ENCODE measurements around the gene MGAT2. TPM values are rescaled to one million over a fixed set of nuclear protein-coding genes. Genes with fewer than 3 reads are reported as not detected.

The MGAT2 gene
- total RNA-seq, 1 experiment from 2014 or later = 47.5 TPM

DNA sequence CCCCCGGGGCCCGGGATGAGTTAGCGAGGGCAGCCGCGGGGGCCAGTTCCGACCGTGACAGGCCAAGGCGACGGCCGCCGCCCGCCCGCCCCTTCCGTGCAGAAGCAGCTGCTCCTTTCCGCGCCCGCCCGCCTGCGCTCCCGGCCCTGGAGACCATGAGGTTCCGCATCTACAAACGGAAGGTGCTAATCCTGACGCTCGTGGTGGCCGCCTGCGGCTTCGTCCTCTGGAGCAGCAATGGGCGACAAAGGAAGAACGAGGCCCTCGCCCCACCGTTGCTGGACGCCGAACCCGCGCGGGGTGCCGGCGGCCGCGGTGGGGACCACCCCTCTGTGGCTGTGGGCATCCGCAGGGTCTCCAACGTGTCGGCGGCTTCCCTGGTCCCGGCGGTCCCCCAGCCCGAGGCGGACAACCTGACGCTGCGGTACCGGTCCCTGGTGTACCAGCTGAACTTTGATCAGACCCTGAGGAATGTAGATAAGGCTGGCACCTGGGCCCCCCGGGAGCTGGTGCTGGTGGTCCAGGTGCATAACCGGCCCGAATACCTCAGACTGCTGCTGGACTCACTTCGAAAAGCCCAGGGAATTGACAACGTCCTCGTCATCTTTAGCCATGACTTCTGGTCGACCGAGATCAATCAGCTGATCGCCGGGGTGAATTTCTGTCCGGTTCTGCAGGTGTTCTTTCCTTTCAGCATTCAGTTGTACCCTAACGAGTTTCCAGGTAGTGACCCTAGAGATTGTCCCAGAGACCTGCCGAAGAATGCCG, 699 bp downstream of the MGAT2 start:
- Mint-ChIP-seq H3K4me3 (ENCODE audit: unreplicated experiment) (peak overlapping the region; percentile 91), H3K36me3 (ENCODE audit: insufficient read depth, unreplicated experiment) (peaks cover 77% of the 10 kb centered on the region), H3K27me3 (ENCODE audit: insufficient read depth, unreplicated experiment) (no peaks in the 10 kb centered on the region), H3K27ac (ENCODE audit: unreplicated experiment) (peak overlapping the region; percentile 93), H3K9me3 (ENCODE audit: unreplicated experiment) (no peaks in the 10 kb centered on the region), H3K4me1 (ENCODE audit: low read depth, unreplicated experiment) (peaks cover 16% of the 10 kb centered on the region)
- ChIA-PET CTCF (interaction anchor here (0.6 to 2.0 kb wide), 7 partner anchors 11 to 483 kb away, joined by 3 to 12 read pairs (median 4); partner anchors contain the start of genes DNAAF2, LRR1 and RPS29), POLR2A (interaction anchor here (1.6 to 2.7 kb wide), 5 partner anchors 11 to 147 kb away, joined by 11 to 28 read pairs (median 15); partner anchors contain the start of genes KLHDC2 and RPS29)
- TF ChIP-seq, protein P1, sequence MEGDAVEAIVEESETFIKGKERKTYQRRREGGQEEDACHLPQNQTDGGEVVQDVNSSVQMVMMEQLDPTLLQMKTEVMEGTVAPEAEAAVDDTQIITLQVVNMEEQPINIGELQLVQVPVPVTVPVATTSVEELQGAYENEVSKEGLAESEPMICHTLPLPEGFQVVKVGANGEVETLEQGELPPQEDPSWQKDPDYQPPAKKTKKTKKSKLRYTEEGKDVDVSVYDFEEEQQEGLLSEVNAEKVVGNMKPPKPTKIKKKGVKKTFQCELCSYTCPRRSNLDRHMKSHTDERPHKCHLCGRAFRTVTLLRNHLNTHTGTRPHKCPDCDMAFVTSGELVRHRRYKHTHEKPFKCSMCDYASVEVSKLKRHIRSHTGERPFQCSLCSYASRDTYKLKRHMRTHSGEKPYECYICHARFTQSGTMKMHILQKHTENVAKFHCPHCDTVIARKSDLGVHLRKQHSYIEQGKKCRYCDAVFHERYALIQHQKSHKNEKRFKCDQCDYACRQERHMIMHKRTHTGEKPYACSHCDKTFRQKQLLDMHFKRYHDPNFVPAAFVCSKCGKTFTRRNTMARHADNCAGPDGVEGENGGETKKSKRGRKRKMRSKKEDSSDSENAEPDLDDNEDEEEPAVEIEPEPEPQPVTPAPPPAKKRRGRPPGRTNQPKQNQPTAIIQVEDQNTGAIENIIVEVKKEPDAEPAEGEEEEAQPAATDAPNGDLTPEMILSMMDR (IDR thresholded peaks at IDR 0.05; ENCODE audit: insufficient read depth in 1 of 2, low read depth in 1 of 2, low read length in 1 of 2, severe bottlenecking in 1 of 2, unreplicated experiment in 1 of 2) = no peak
- intact Hi-C loops (cut with micrococcal nuclease; ENCODE audit: unreplicated experiment) = no loop called here
- no peaks in the 10 kb centered on the region for H3K9me3 ChIP-seq
- BruUV-seq (replicated peaks) = no TSS peak
- H3K27me3 ChIP-seq (replicated peaks; ENCODE audit: control insufficient read depth, insufficient read depth, low read length) = no peaks in the 10 kb centered on the region
- H3K36me3 ChIP-seq (ENCODE audit: control insufficient read depth, insufficient read depth, low read length) = no peaks in the 10 kb centered on the region
- H3K4me3 ChIP-seq (ENCODE audit: low read depth, low read length) = peak overlapping the region; percentile 84
- peaks cover 27% of the 10 kb centered on the region for H3K4me1 ChIP-seq
- peak; percentile 74 to 75 for DNase-seq

DNA sequence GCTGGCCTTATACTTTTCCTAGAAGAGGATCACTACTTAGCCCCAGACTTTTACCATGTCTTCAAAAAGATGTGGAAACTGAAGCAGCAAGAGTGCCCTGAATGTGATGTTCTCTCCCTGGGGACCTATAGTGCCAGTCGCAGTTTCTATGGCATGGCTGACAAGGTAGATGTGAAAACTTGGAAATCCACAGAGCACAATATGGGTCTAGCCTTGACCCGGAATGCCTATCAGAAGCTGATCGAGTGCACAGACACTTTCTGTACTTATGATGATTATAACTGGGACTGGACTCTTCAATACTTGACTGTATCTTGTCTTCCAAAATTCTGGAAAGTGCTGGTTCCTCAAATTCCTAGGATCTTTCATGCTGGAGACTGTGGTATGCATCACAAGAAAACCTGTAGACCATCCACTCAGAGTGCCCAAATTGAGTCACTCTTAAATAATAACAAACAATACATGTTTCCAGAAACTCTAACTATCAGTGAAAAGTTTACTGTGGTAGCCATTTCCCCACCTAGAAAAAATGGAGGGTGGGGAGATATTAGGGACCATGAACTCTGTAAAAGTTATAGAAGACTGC, 1.5 kb downstream of the MGAT2 start:
- Histone ChIP-seq H3K4me3 (ENCODE audit: low read depth, low read length) (peak overlapping the region; percentile 84), H3K36me3 (ENCODE audit: control insufficient read depth, insufficient read depth, low read length) (no peaks in the 10 kb centered on the region), H3K4me1 (peaks cover 24% of the 10 kb centered on the region), H3K9me3 (no peaks in the 10 kb centered on the region), H3K27me3 (replicated peaks; ENCODE audit: control insufficient read depth, insufficient read depth, low read length) (no peaks in the 10 kb centered on the region)
- H3K4me3 Mint-ChIP-seq (ENCODE audit: unreplicated experiment) = peak overlapping the region; percentile 91
- DNase-seq = no peak
- POLR2A ChIA-PET = interaction anchor here (2.2 to 2.7 kb wide), 2 partner anchors 10 to 12 kb away, joined by 11 to 28 read pairs; no protein-coding TSS in a partner anchor
- peaks cover 72% of the 10 kb centered on the region for H3K36me3 Mint-ChIP-seq (ENCODE audit: insufficient read depth, unreplicated experiment)
- peak overlapping the region; percentile 93 for H3K27ac Mint-ChIP-seq (ENCODE audit: unreplicated experiment)
- no peaks in the 10 kb centered on the region for H3K27me3 Mint-ChIP-seq (ENCODE audit: insufficient read depth, unreplicated experiment)
- TF ChIP-seq, protein P1 (IDR thresholded peaks at IDR 0.05; ENCODE audit: insufficient read depth in 1 of 2, low read depth in 1 of 2, low read length in 1 of 2, severe bottlenecking in 1 of 2, unreplicated experiment in 1 of 2) = no peak
- H3K4me1 Mint-ChIP-seq (ENCODE audit: low read depth, unreplicated experiment) = peaks cover 16% of the 10 kb centered on the region
- BruUV-seq (replicated peaks) = no TSS peak
- CTCF ChIA-PET = interaction anchor here (0.8 to 1.3 kb wide), 2 partner anchors 10 to 12 kb away, joined by 4 read pairs; no protein-coding TSS in a partner anchor
- no peaks in the 10 kb centered on the region for H3K9me3 Mint-ChIP-seq (ENCODE audit: unreplicated experiment)
- intact Hi-C loops (cut with micrococcal nuclease; ENCODE audit: unreplicated experiment) = no loop called here

DNA sequence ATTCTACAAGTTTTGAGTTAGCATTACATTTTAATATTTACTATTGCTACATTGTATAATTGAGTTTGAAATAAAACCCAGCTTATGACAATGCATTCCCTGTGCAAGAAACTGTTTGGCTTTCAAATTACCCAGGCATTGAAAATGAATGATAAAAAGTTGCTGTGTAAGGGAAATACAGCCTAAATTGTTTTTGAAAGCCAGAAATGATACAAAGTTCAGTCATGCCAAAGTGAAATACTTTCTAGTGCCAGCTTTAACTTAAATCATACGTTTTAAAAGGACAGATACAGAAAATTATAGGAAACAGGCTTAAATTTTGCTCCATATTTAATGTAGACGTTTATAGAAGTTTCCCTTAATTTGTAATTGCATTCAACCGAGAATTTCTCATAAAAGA, 2.8 kb downstream of the MGAT2 start:
- no peaks in the 10 kb centered on the region for H3K9me3 ChIP-seq
- ChIA-PET CTCF (interaction anchor here (1.1 to 1.2 kb wide), 2 partner anchors 11 to 12 kb away, joined by 3 to 7 read pairs; partner anchors contain the start of gene DNAAF2), POLR2A (interaction anchor here (1.4 to 1.7 kb wide), 2 partner anchors 11 to 37 kb away, joined by 3 to 20 read pairs; partner anchors contain the start of gene RPS29)
- Mint-ChIP-seq H3K4me3 (ENCODE audit: unreplicated experiment) (no peak overlapping the region), H3K27me3 (ENCODE audit: insufficient read depth, unreplicated experiment) (no peaks in the 10 kb centered on the region), H3K27ac (ENCODE audit: unreplicated experiment) (no peak overlapping the region), H3K36me3 (ENCODE audit: insufficient read depth, unreplicated experiment) (peaks cover 70% of the 10 kb centered on the region), H3K4me1 (ENCODE audit: low read depth, unreplicated experiment) (peaks cover 6% of the 10 kb centered on the region), H3K9me3 (ENCODE audit: unreplicated experiment) (no peaks in the 10 kb centered on the region)
- no peaks in the 10 kb centered on the region for H3K36me3 ChIP-seq (ENCODE audit: control insufficient read depth, insufficient read depth, low read length)
- no TSS peak for BruUV-seq (replicated peaks)
- TF ChIP-seq, protein P1 (IDR thresholded peaks at IDR 0.05; ENCODE audit: insufficient read depth in 1 of 2, low read depth in 1 of 2, low read length in 1 of 2, severe bottlenecking in 1 of 2, unreplicated experiment in 1 of 2) = no peak
- H3K4me1 ChIP-seq = peaks cover 19% of the 10 kb centered on the region
- H3K27me3 ChIP-seq (replicated peaks; ENCODE audit: control insufficient read depth, insufficient read depth, low read length) = no peaks in the 10 kb centered on the region
- no peak for DNase-seq
- no peak overlapping the region for H3K4me3 ChIP-seq (ENCODE audit: low read depth, low read length)
- intact Hi-C loops (cut with micrococcal nuclease; ENCODE audit: unreplicated experiment) = no loop called here
